IgD-negative memory B cell (primary cell): ENCODE measurements around the gene IFI35. TPM values are rescaled to one million over a fixed set of nuclear protein-coding genes. Genes with fewer than 3 reads are reported as not detected.
"Not testable (repeated sequence)": the region's sequence is repeated elsewhere in the genome, so short reads cannot be mapped to it uniquely, and the experiment has no call there.

Source experiments
- H3K27ac Mint-ChIP-seq, 3 donors: one replicate each; pipeline ENCODE4 v1.8.0; 2020 to 2022; ENCODE audit warnings: mild to moderate bottlenecking in 3 of 3, mixed read lengths in 3 of 3, moderate library complexity in 1 of 3
- H3K27me3 Mint-ChIP-seq: one replicate; pipeline ENCODE4 v1.8.0; 2021; ENCODE audit warnings: mixed read lengths
- H3K36me3 Mint-ChIP-seq: one replicate; pipeline ENCODE4 v1.8.0; 2020; ENCODE audit warnings: mild to moderate bottlenecking, mixed read lengths
- H3K4me1 Mint-ChIP-seq, 3 donors: one replicate each; pipeline ENCODE4 v1.8.0; 2020 to 2022; ENCODE audit warnings: mixed read lengths in 3 of 3, mild to moderate bottlenecking in 1 of 3
- H3K4me3 Mint-ChIP-seq, 4 donors: one replicate each; pipeline ENCODE4 v1.8.0; 2020 to 2022; ENCODE audit warnings: mild to moderate bottlenecking in 4 of 4, mixed read lengths in 4 of 4, moderate library complexity in 3 of 4
- H3K9me3 Mint-ChIP-seq, 3 donors: one replicate each; pipeline ENCODE4 v1.8.0; 2020 to 2021; ENCODE audit warnings: mixed read lengths in 3 of 3, mild to moderate bottlenecking in 1 of 3
- polyA plus RNA-seq: library from polyadenylated mRNA; unstranded; fragments of 300-500 nt; fragmentation: Illumina TruSeq; gene quantifications from one replicate; pipeline ENCODE4 v1.2.3, GENCODE V29; 2021

The IFI35 gene
- polyA plus RNA-seq, 1 donor from 2014 or later: 63.7 TPM

- Mint-ChIP-seq H3K9me3 (no peaks in the 10 kb centered on the region), H3K4me3 (no peak overlapping the region), H3K36me3 (peaks cover 6% of the 10 kb centered on the region), H3K27me3 (no peaks in the 10 kb centered on the region), H3K4me1 (no peaks in the 10 kb centered on the region), H3K27ac (no peak overlapping the region)
These were observed 45.4 kb downstream of the IFI35 start for GRCh38 chr17:43051969-43052368.

DNA sequence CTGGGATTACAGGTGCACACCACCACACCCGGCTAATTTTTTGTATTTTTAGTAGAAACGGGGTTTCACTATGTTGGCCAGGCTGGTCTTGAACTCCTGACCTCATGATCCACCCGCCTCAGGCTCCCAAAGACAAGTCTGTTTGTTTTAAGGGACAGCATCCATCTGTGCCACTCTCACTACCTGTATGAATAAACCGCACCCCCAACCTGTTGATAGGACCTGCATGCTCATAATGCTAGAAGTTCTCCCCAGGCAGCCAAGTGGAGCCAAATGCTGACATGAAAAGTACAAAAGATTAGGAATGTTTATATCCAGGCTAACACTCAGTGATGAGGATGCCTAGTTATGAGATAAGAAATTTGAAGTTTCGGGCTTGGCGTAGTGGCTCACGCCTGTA lies 46.4 kb downstream of the IFI35 start:
- not testable (repeated sequence) for H3K9me3 Mint-ChIP-seq, H3K27ac Mint-ChIP-seq, H3K36me3 Mint-ChIP-seq, H3K4me1 Mint-ChIP-seq, H3K4me3 Mint-ChIP-seq, H3K27me3 Mint-ChIP-seq

- Mint-ChIP-seq H3K36me3 (peaks cover 4% of the 10 kb centered on the region), H3K27me3 (no peaks in the 10 kb centered on the region), H3K27ac (no peak overlapping the region), H3K4me1 (no peaks in the 10 kb centered on the region), H3K9me3 (no peaks in the 10 kb centered on the region), H3K4me3 (no peak overlapping the region)
These were observed 49.5 kb downstream of the IFI35 start for GRCh38 chr17:43056051-43056450.

DNA sequence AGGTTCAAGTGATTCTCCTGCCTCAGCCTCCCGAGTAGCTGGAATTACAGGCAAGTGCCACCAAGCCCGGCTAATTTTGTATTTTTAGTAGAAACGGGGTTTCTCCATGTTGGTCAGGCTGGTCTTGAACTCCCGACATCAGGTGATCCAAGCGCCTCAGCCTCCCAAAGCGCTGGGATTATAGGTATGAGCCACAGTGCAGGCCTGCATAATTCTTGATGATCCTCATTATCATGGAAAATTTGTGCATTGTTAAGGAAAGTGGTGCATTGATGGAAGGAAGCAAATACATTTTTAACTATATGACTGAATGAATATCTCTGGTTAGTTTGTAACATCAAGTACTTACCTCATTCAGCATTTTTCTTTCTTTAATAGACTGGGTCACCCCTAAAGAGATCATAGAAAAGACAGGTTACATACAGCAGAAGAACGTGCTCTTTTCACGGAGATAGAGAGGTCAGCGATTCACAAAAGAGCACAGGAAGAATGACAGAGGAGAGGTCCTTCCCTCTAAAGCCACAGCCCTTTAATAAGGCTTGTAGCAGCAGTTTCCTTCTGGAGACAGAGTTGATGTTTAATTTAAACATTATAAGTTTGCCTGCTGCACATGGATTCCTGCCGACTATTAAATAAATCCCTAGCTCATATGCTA lies 56.5 kb downstream of the IFI35 start:
- Mint-ChIP-seq H3K4me3 (no peak overlapping the region), H3K27ac (no peak overlapping the region), H3K27me3 (no peaks in the 10 kb centered on the region), H3K4me1 (no peaks in the 10 kb centered on the region), H3K9me3 (no peaks in the 10 kb centered on the region), H3K36me3 (no peaks in the 10 kb centered on the region)

Other genes starting within 250 kb of the IFI35 start
- gene RAMP2, start 245.6 kb upstream of the IFI35 start, polyA plus RNA-seq: not detected
- gene VPS25, start 233.3 kb upstream of the IFI35 start, polyA plus RNA-seq: 45.6 TPM
- gene WNK4, start 226.2 kb upstream of the IFI35 start, polyA plus RNA-seq: not detected
- gene COA3, start 208.1 kb upstream of the IFI35 start, polyA plus RNA-seq: 117 TPM
- 0.41 TPM for gene CNTD1, start 207.9 kb upstream of the IFI35 start, polyA plus RNA-seq
- gene BECN1, start 182.5 kb upstream of the IFI35 start, polyA plus RNA-seq: 136 TPM
- 116 TPM for gene PSME3, start 173.4 kb upstream of the IFI35 start, polyA plus RNA-seq
- gene AOC2, start 162.2 kb upstream of the IFI35 start, polyA plus RNA-seq: not detected
- not detected for gene AOC3, start 155.6 kb upstream of the IFI35 start, polyA plus RNA-seq
- not detected for gene G6PC1, start 106.0 kb upstream of the IFI35 start, polyA plus RNA-seq
- gene AARSD1, start 42.3 kb upstream of the IFI35 start, polyA plus RNA-seq: 48.9 TPM
- gene PTGES3L, start 26.7 kb upstream of the IFI35 start, polyA plus RNA-seq: 1.4 TPM
- gene RUNDC1, start 26.2 kb upstream of the IFI35 start, polyA plus RNA-seq: 24.0 TPM
- gene RPL27, start 8.4 kb upstream of the IFI35 start, polyA plus RNA-seq: 2,481 TPM
- gene VAT1, start 15.6 kb downstream of the IFI35 start, polyA plus RNA-seq: 47.6 TPM
- gene RND2, start 18.4 kb downstream of the IFI35 start, polyA plus RNA-seq: 0.05 TPM
- gene BRCA1, start 118.6 kb downstream of the IFI35 start, polyA plus RNA-seq: 3.2 TPM
- gene NBR1, start 164.4 kb downstream of the IFI35 start, polyA plus RNA-seq: 45.1 TPM
- gene TMEM106A, start 205.1 kb downstream of the IFI35 start, polyA plus RNA-seq: 10.4 TPM
- 3.0 TPM for gene CCDC200, start 221.8 kb downstream of the IFI35 start, polyA plus RNA-seq
- not detected for gene RNU2-1, start 227.2 kb downstream of the IFI35 start, polyA plus RNA-seq